ENCODE data around the gene TRMT11. TPM values are rescaled to one million over a fixed set of nuclear protein-coding genes. Genes with fewer than 3 reads are reported as not detected.

The TRMT11 gene
- total and polyA plus RNA-seq, 10 of the 15 experiments (the other 5 are each of a cell fraction or from before 2014, with no cell fraction given) = 34.0 to 81.1 (median 43.7) TPM

GRCh38 chr6:125991653-125992052, 5.3 kb downstream of the TRMT11 start (continued):
- no peak for TF ChIP-seq ZBTB11 (CRISPR knock-in tag; IDR thresholded peaks at IDR 0.05)
- TF ChIP-seq, protein P1, sequence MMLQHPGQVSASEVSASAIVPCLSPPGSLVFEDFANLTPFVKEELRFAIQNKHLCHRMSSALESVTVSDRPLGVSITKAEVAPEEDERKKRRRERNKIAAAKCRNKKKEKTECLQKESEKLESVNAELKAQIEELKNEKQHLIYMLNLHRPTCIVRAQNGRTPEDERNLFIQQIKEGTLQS (IDR thresholded peaks at IDR 0.05; ENCODE audit: borderline replicate concordance, extremely low read depth, low read depth, low read length) = no peak

GRCh38 chr6:125994670-125995488, 8.5 kb downstream of the TRMT11 start:
- FAIRE-seq = no peak
- no TSS peak for BruUV-seq (replicated peaks)
- in situ Hi-C loops (cut with MboI) = loop anchor here (10.0 kb wide), 1 partner anchor 1130 kb away; no protein-coding TSS in a partner anchor
- ChIA-PET RAD21 (ENCODE audit: unreplicated experiment) (interaction anchor here (1.0 to 2.7 kb wide), 11 partner anchors 8 to 662 kb away, joined by 3 to 17 read pairs (median 6); partner anchors contain the start of gene TRMT11), SMC1A (ENCODE audit: uncharacterized antibody, unreplicated experiment) (interaction anchor here (0.6 to 6.3 kb wide), 30 partner anchors 9 to 1506 kb away, joined by 3 to 39 read pairs (median 4); partner anchors contain the start of genes HINT3 and TRMT11), CTCF (interaction anchor here (0.7 to 7.1 kb wide), 35 partner anchors 9 to 667 kb away, joined by 3 to 68 read pairs (median 4); partner anchors contain the start of genes CENPW, NCOA7 and TRMT11), POLR2A (interaction anchor here (0.7 to 1.7 kb wide), 4 partner anchors 9 to 701 kb away, joined by 3 to 10 read pairs (median 3); partner anchors contain the start of gene TRMT11)
- no peak overlapping the region for H3K4me2 ChIP-seq (ENCODE audit: control insufficient read depth, insufficient read depth)
- no peaks in the 10 kb centered on the region for H3K9me3 ChIP-seq (replicated peaks; ENCODE audit: control insufficient read depth, insufficient read depth, low read length)
- H3K27ac ChIP-seq (ENCODE audit: control insufficient read depth, insufficient read depth) = no peak overlapping the region
- no peaks in the 10 kb centered on the region for H4K20me1 ChIP-seq (ENCODE audit: control insufficient read depth, insufficient read depth)
- H2AFZ ChIP-seq (ENCODE audit: control insufficient read depth, low read depth, low read length) = no peak overlapping the region
- no peak for ATAC-seq
- no peak overlapping the region for H3K4me3 ChIP-seq
- no peak overlapping the region for H3K9ac ChIP-seq (ENCODE audit: control insufficient read depth, insufficient read depth, low read length)
- 77% methylated on average over 5 of the region's 5 CpGs for WGBS (ENCODE audit: insufficient coverage, insufficient replicate concordance, low lambda C conversion rate, missing lambda C conversion rate)
- no peaks in the 10 kb centered on the region for H3K27me3 ChIP-seq (replicated peaks in 1 of 2; ENCODE audit: control insufficient read depth in 2 of 2, insufficient read depth in 2 of 2, low read length in 1 of 2)
- no peak for DNase-seq (ENCODE audit: low read depth, low spot score)
- H3K4me1 ChIP-seq (ENCODE audit: control insufficient read depth, insufficient read depth, low read length) = no peaks in the 10 kb centered on the region
- intact Hi-C loops (cut with micrococcal nuclease; ENCODE audit: unreplicated experiment) = loop anchor here (5.0 to 10.0 kb wide), 2 partner anchors 320 to 662 kb away; no protein-coding TSS in a partner anchor
- peaks cover 0 to 18% of the 10 kb centered on the region in 2 experiments; a peak in 1 of 4 replicates for H3K36me3 ChIP-seq (ENCODE audit: control insufficient read depth in 2 of 2, insufficient read depth in 2 of 2, low read length in 1 of 2)
- H3K79me2 ChIP-seq (ENCODE audit: control insufficient read depth, insufficient read depth, low read length) = peaks cover 52% of the 10 kb centered on the region
- no peak for TF ChIP-seq KLF5 (IDR thresholded peaks at IDR 0.05; ENCODE audit: partially characterized antibody)
- TF ChIP-seq ZBTB11 (CRISPR knock-in tag; IDR thresholded peaks at IDR 0.05) = no peak
- no peak for TF ChIP-seq NFXL1 (IDR thresholded peaks at IDR 0.05; ENCODE audit: borderline replicate concordance)
- TF ChIP-seq BCL3 (IDR thresholded peaks at IDR 0.05; ENCODE audit: borderline replicate concordance, insufficient read depth, low read depth, low read length, poor library complexity, severe bottlenecking) = no peak
